Parathyroid adenoma (tissue), 2 donors: ENCODE measurements around the gene LRRC39.

Experiments used
- H2AFZ ChIP-seq: fragments of 300-600 bp; sonication (generic); one replicate; pipeline ENCODE4 v1.7.0; 2017; ENCODE audit warnings: antibody characterized with exemption, mild to moderate bottlenecking
- H3K27ac ChIP-seq: fragments of 300-600 bp; sonication (generic); one replicate; pipeline ENCODE4 v1.7.0; 2017
- H3K27me3 ChIP-seq: fragments of 300-600 bp; sonication (generic); one replicate; pipeline ENCODE4 v1.7.0; 2017; ENCODE audit warnings: low read length; ENCODE audit not compliant: control insufficient read depth, insufficient read depth
- H3K36me3 ChIP-seq: fragments of 300-600 bp; sonication (generic); one replicate; pipeline ENCODE4 v1.7.0; 2017; ENCODE audit warnings: low read length; ENCODE audit not compliant: control insufficient read depth, insufficient read depth
- H3K4me1 ChIP-seq: fragments of 300-600 bp; sonication (generic); one replicate; pipeline ENCODE4 v1.7.0; 2017; ENCODE audit warnings: control low read depth
- H3K4me2 ChIP-seq: fragments of 300-600 bp; sonication (generic); one replicate; pipeline ENCODE4 v1.7.0; 2017; ENCODE audit warnings: low read length
- H3K4me3 ChIP-seq: fragments of 300-600 bp; sonication (generic); one replicate; pipeline ENCODE4 v1.7.0; 2017; ENCODE audit warnings: low read depth, low read length
- H3K79me2 ChIP-seq: fragments of 300-600 bp; sonication (generic); one replicate; pipeline ENCODE4 v1.7.0; 2017; ENCODE audit warnings: control low read depth
- H3K9ac ChIP-seq: fragments of 300-600 bp; sonication (generic); one replicate; pipeline ENCODE4 v1.7.0; 2017; ENCODE audit warnings: mild to moderate bottlenecking
- H3K9me3 ChIP-seq: fragments of 300-600 bp; sonication (generic); one replicate; pipeline ENCODE4 v1.7.0; 2017; ENCODE audit warnings: low read length; ENCODE audit not compliant: control insufficient read depth
- CTCF ChIP-seq: fragments of 300-600 bp; sonication (generic); IDR thresholded peaks from one replicate; pipeline ENCODE4 v1.7.0; 2017; ENCODE audit warnings: antibody characterized with exemption, mild to moderate bottlenecking
- donor health status: primary hyperparathyroidism.

LRRC39 gene

GRCh38 chr1:100109554-100110066 is 68.4 kb downstream of the LRRC39 start:
- H3K9me3 ChIP-seq: no peaks in the 10 kb centered on the region
- H3K27ac ChIP-seq: no peak overlapping the region
- H3K79me2 ChIP-seq: no peaks in the 10 kb centered on the region
- no peak overlapping the region for H3K9ac ChIP-seq
- no peak overlapping the region for H3K4me3 ChIP-seq
- TF ChIP-seq CTCF: no peak
- H3K36me3 ChIP-seq: no peaks in the 10 kb centered on the region
- H3K4me1 ChIP-seq: no peaks in the 10 kb centered on the region
- H3K27me3 ChIP-seq: no peaks in the 10 kb centered on the region
- no peak overlapping the region for H3K4me2 ChIP-seq
- no peak overlapping the region for H2AFZ ChIP-seq

- TF ChIP-seq CTCF: no peak
- H2AFZ ChIP-seq: no peak overlapping the region
Measured at GRCh38 chr1:100107696-100108095, 70.4 kb downstream of the LRRC39 start.

GRCh38 chr1:100101564-100101963 is 76.5 kb downstream of the LRRC39 start:
- Histone ChIP-seq H3K4me1 (no peaks in the 10 kb centered on the region), H3K4me3 (no peak overlapping the region), H3K27me3 (no peaks in the 10 kb centered on the region), H3K36me3 (no peaks in the 10 kb centered on the region), H3K9me3 (no peaks in the 10 kb centered on the region), H3K79me2 (no peaks in the 10 kb centered on the region), H3K4me2 (no peak overlapping the region), H3K9ac (no peak overlapping the region), H2AFZ (no peak overlapping the region), H3K27ac (no peak overlapping the region)
- no peak for TF ChIP-seq CTCF

More at GRCh38 chr1:100107696-100108095, 70.4 kb downstream of the LRRC39 start:
- Histone ChIP-seq H3K27me3 (no peaks in the 10 kb centered on the region), H3K79me2 (no peaks in the 10 kb centered on the region), H3K9me3 (no peaks in the 10 kb centered on the region), H3K27ac (no peak overlapping the region), H3K4me2 (no peak overlapping the region), H3K9ac (no peak overlapping the region), H3K36me3 (no peaks in the 10 kb centered on the region), H3K4me1 (no peaks in the 10 kb centered on the region), H3K4me3 (no peak overlapping the region)

- TF ChIP-seq CTCF: no peak
- Histone ChIP-seq H3K9ac (no peak overlapping the region), H3K4me2 (no peak overlapping the region), H3K36me3 (no peaks in the 10 kb centered on the region), H3K4me3 (no peak overlapping the region), H3K27ac (no peak overlapping the region), H3K79me2 (no peaks in the 10 kb centered on the region), H3K27me3 (no peaks in the 10 kb centered on the region), H3K9me3 (no peaks in the 10 kb centered on the region), H2AFZ (no peak overlapping the region), H3K4me1 (no peaks in the 10 kb centered on the region)
Measured at GRCh38 chr1:100100202-100100601, 77.9 kb downstream of the LRRC39 start.
